Esophagus squamous epithelium (tissue), 4 donors: ENCODE measurements around the gene TXNRD1.

Experiments
- POLR2A ChIP-seq, 4 donors: fragments of 450-650 bp; IDR thresholded peaks; one replicate each; pipeline ENCODE4 v1.6.1; 2017; ENCODE audit warnings: antibody characterized with exemption in 4 of 4, mild to moderate bottlenecking in 4 of 4, moderate library complexity in 3 of 4
- TF ChIP-seq, protein P1 (sequence below), 6 experiments: fragments of 450-650 bp in 4 of 6; fragments of 200-600 bp in 2 of 6; sonication (generic) in 2 of 6; IDR thresholded peaks; one replicate each; pipeline ENCODE4 v1.5.1; 2016 to 2019; ENCODE audit warnings: antibody characterized with exemption in 6 of 6, mild to moderate bottlenecking in 4 of 6, moderate library complexity in 4 of 6

DNA sequence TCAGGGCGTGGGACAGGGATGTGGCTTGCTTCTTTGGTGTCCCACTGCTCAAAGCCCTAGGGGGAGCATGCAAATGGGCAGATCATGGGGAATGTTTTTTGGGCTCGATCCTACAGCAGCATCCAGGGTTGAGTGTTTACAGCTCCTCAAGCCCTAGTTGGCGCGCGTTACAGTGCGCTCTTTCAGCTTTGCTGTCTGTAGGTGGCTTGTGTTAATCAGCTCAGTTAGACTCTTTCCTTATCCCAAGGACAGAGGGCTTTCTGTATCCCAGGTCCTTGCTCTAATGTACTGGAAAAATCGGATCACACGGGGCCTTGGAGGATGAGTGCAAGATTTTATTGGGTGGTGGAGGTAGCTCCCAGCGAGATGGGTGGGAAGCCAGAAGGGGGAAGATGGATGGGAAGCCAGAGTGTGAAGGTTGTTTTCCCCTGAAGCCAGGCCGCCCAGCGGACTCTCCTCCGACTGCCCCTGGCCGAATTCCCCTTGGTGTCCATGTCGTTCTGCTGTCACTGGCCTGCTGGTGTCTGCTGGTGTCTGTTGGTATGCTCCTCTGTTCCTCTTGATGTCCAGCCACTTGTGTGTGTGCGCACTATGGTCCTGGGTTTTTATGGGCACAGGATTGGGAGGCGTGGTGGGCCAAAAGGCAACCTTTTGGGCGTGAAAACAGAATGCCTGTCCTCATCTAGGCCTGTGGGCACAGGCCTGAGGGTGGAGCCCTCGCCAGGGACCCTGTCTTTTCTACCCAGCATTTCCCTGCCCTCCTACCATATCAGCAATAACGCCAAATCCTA, 10.7 kb upstream of the TXNRD1 start:
- TF ChIP-seq, protein P1, sequence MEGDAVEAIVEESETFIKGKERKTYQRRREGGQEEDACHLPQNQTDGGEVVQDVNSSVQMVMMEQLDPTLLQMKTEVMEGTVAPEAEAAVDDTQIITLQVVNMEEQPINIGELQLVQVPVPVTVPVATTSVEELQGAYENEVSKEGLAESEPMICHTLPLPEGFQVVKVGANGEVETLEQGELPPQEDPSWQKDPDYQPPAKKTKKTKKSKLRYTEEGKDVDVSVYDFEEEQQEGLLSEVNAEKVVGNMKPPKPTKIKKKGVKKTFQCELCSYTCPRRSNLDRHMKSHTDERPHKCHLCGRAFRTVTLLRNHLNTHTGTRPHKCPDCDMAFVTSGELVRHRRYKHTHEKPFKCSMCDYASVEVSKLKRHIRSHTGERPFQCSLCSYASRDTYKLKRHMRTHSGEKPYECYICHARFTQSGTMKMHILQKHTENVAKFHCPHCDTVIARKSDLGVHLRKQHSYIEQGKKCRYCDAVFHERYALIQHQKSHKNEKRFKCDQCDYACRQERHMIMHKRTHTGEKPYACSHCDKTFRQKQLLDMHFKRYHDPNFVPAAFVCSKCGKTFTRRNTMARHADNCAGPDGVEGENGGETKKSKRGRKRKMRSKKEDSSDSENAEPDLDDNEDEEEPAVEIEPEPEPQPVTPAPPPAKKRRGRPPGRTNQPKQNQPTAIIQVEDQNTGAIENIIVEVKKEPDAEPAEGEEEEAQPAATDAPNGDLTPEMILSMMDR (IDR thresholded peaks at IDR 0.05) = no peak
- no peak for TF ChIP-seq POLR2A (IDR thresholded peaks at IDR 0.05)
